ENCODE results near the gene SDHAF1.

DNA sequence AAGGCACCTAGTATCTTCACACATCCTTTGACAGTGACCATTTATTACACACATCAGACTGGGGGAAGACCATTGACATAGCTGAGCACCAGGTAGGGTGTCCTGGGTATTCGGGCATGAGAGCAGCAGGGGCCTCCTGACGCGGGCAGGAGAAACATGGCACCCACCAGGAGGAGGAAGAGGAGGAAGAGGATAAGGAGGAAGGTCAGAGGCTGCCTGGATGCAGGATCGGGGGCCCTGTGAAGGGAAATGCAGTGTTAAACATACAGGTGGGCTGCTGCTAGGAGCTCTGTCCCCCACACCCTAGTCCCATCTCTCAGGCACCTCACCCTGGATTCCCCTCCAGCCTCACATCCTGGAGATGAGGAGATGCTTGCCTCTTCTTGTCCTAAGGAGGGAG lies 8.3 kb downstream of the SDHAF1 start:
- no peak for TF ChIP-seq CTCF (IDR thresholded peaks at IDR 0.05 in 4 of 5, conservative IDR thresholded peaks at IDR 0.05 in 1 of 5)
- no peak for TF ChIP-seq POLR2A (IDR thresholded peaks at IDR 0.05)

Measured in gastrocnemius medialis (tissue), 4 donors.